Measurements from ENCODE around the gene EGFL7. TPM values are rescaled to one million over a fixed set of nuclear protein-coding genes. Genes with fewer than 3 reads are reported as not detected.

EGFL7 gene
- total RNA-seq, 5 donors from 2014 or later (not counting 1 experiment from before 2014, with no cell fraction given), result 0.43 to 1.9 (median 1.1) TPM

GRCh38 chr9:136713550-136713949 is 50.8 kb downstream of the EGFL7 start:
- no peaks in the 10 kb centered on the region for H3K36me3 Mint-ChIP-seq
- CTCF ChIA-PET, result interaction anchor here in 1 of 2 donors (0.5 kb wide), 1 partner anchor 13 kb away, joined by 3 read pairs; no protein-coding TSS in a partner anchor
- DNase-seq (no peak), ATAC-seq (replicated peaks in 1 of 4) (no peak)
- Histone ChIP-seq H3K27me3 (replicated peaks in 1 of 2; ENCODE audit: control insufficient read depth in 2 of 2, extremely low read depth in 1 of 2, insufficient read depth in 2 of 2, low read length in 1 of 2) (peaks cover 0 to 78% of the 10 kb centered on the region in 2 experiments), H3K27ac (ENCODE audit: low read length) (no peak overlapping the region), H3K9me3 (no peaks in the 10 kb centered on the region), H3K36me3 (ENCODE audit: control insufficient read depth in 2 of 2, extremely low read depth in 1 of 2, insufficient read depth in 1 of 2, low read length in 1 of 2) (no peaks in the 10 kb centered on the region), H3K4me1 (ENCODE audit: control insufficient read depth in 1 of 2, extremely low read depth in 1 of 2, insufficient read depth in 2 of 2, low read length in 2 of 2) (peaks cover 0 to 17% of the 10 kb centered on the region in 2 experiments), H3K4me3 (ENCODE audit: control insufficient read depth in 1 of 2, extremely low read depth in 1 of 2, low read length in 1 of 2) (no peak overlapping the region)
- H3K9me3 Mint-ChIP-seq, result no peaks in the 10 kb centered on the region
- H3K4me1 Mint-ChIP-seq, result peaks cover 4 to 11% (median 11%) of the 10 kb centered on the region in 3 donors
- peaks cover 13 to 50% of the 10 kb centered on the region in 2 donors for H3K27me3 Mint-ChIP-seq
- H3K27ac Mint-ChIP-seq, result no peak overlapping the region
- WGBS (ENCODE audit: insufficient coverage), result 49% methylated on average over 7 of the region's 8 CpGs
- H3K4me3 Mint-ChIP-seq, result peak overlapping the region in 2 of 3 donors; percentile 28 to 37
- POLR2A ChIA-PET, result no interaction called here

- ChIA-PET POLR2A (no interaction called here), CTCF (interaction anchor here in 1 of 2 donors (0.5 to 0.6 kb wide), 2 partner anchors 13 kb away, joined by 3 to 4 read pairs; no protein-coding TSS in a partner anchor)
- DNase-seq, result no peak
These were observed 51.6 kb downstream of the EGFL7 start for GRCh38 chr9:136714096-136714892.

GRCh38 chr9:136714893-136715274 is 52.2 kb downstream of the EGFL7 start:
- ATAC-seq (replicated peaks in 1 of 4) (no peak), DNase-seq (no peak)
- Mint-ChIP-seq H3K4me3 (no peak overlapping the region), H3K27ac (no peak overlapping the region), H3K9me3 (no peaks in the 10 kb centered on the region), H3K27me3 (peaks cover 13 to 45% of the 10 kb centered on the region in 2 donors), H3K4me1 (peaks cover 4 to 16% (median 11%) of the 10 kb centered on the region in 3 donors), H3K36me3 (no peaks in the 10 kb centered on the region)
- Histone ChIP-seq H3K27me3 (replicated peaks in 1 of 2; ENCODE audit: control insufficient read depth in 2 of 2, extremely low read depth in 1 of 2, insufficient read depth in 2 of 2, low read length in 1 of 2) (peaks cover 0 to 70% of the 10 kb centered on the region in 2 experiments), H3K4me3 (ENCODE audit: control insufficient read depth in 1 of 2, extremely low read depth in 1 of 2, low read length in 1 of 2) (no peak overlapping the region), H3K4me1 (ENCODE audit: control insufficient read depth in 1 of 2, extremely low read depth in 1 of 2, insufficient read depth in 2 of 2, low read length in 2 of 2) (peaks cover 0 to 28% of the 10 kb centered on the region in 2 experiments), H3K9me3 (no peaks in the 10 kb centered on the region), H3K36me3 (ENCODE audit: control insufficient read depth in 2 of 2, extremely low read depth in 1 of 2, insufficient read depth in 1 of 2, low read length in 1 of 2) (no peaks in the 10 kb centered on the region), H3K27ac (ENCODE audit: low read length) (no peak overlapping the region)
- 51% methylated on average over 6 of the region's 8 CpGs for WGBS (ENCODE audit: insufficient coverage)
- ChIA-PET POLR2A (no interaction called here), CTCF (no interaction called here)

More at GRCh38 chr9:136714096-136714892, 51.6 kb downstream of the EGFL7 start:
- no peaks in the 10 kb centered on the region for H3K36me3 Mint-ChIP-seq
- H3K36me3 ChIP-seq (ENCODE audit: control insufficient read depth in 2 of 2, extremely low read depth in 1 of 2, insufficient read depth in 1 of 2, low read length in 1 of 2), result no peaks in the 10 kb centered on the region
- no peak overlapping the region for H3K4me3 ChIP-seq (ENCODE audit: control insufficient read depth in 1 of 2, extremely low read depth in 1 of 2, low read length in 1 of 2)
- no peak overlapping the region for H3K27ac ChIP-seq (ENCODE audit: low read length)
- H3K27me3 Mint-ChIP-seq, result peaks cover 13 to 45% of the 10 kb centered on the region in 2 donors
- ATAC-seq (replicated peaks in 1 of 4), result no peak
- H3K27ac Mint-ChIP-seq, result no peak overlapping the region
- 69% methylated on average over 15 of the region's 17 CpGs for WGBS (ENCODE audit: insufficient coverage)
- H3K4me1 ChIP-seq (ENCODE audit: control insufficient read depth in 1 of 2, extremely low read depth in 1 of 2, insufficient read depth in 2 of 2, low read length in 2 of 2), result peaks cover 0 to 24% of the 10 kb centered on the region in 2 experiments
- H3K9me3 Mint-ChIP-seq, result no peaks in the 10 kb centered on the region
- peak overlapping the region in 1 of 3 donors; percentile 28 for H3K4me3 Mint-ChIP-seq
- peaks cover 4 to 15% (median 11%) of the 10 kb centered on the region in 3 donors for H3K4me1 Mint-ChIP-seq
- H3K9me3 ChIP-seq, result no peaks in the 10 kb centered on the region
- H3K27me3 ChIP-seq (replicated peaks in 1 of 2; ENCODE audit: control insufficient read depth in 2 of 2, extremely low read depth in 1 of 2, insufficient read depth in 2 of 2, low read length in 1 of 2), result peaks cover 0 to 76% of the 10 kb centered on the region in 2 experiments

- Mint-ChIP-seq H3K36me3 (peaks cover 4% of the 10 kb centered on the region), H3K4me3 (no peak overlapping the region), H3K27ac (no peak overlapping the region), H3K27me3 (peaks cover 5 to 26% of the 10 kb centered on the region in 2 donors), H3K9me3 (no peaks in the 10 kb centered on the region), H3K4me1 (peaks cover 0 to 14% (median 0%) of the 10 kb centered on the region in 3 donors)
- Histone ChIP-seq H3K36me3 (ENCODE audit: control insufficient read depth in 2 of 2, extremely low read depth in 1 of 2, insufficient read depth in 1 of 2, low read length in 1 of 2) (peaks cover under 1 to 9% of the 10 kb centered on the region in 2 donors), H3K4me1 (ENCODE audit: control insufficient read depth in 1 of 2, extremely low read depth in 1 of 2, insufficient read depth in 2 of 2, low read length in 2 of 2) (peaks cover 0 to 21% of the 10 kb centered on the region in 2 experiments), H3K27ac (ENCODE audit: low read length) (no peak overlapping the region), H3K4me3 (ENCODE audit: control insufficient read depth in 1 of 2, extremely low read depth in 1 of 2, low read length in 1 of 2) (no peak overlapping the region), H3K9me3 (no peaks in the 10 kb centered on the region), H3K27me3 (replicated peaks in 1 of 2; ENCODE audit: control insufficient read depth in 2 of 2, extremely low read depth in 1 of 2, insufficient read depth in 2 of 2, low read length in 1 of 2) (peaks cover 0 to 48% of the 10 kb centered on the region in 2 experiments)
- 83% methylated on average over 5 of the region's 16 CpGs for WGBS (ENCODE audit: insufficient coverage)
- no peak for ATAC-seq (replicated peaks in 1 of 4)
- CTCF ChIA-PET, result no interaction called here
- POLR2A ChIA-PET, result interaction anchor here in 1 of 2 donors (0.6 kb wide), 1 partner anchor 10 kb away, joined by 3 read pairs; no protein-coding TSS in a partner anchor
- no peak for DNase-seq
These were observed 54.7 kb downstream of the EGFL7 start for GRCh38 chr9:136717399-136717798.

- H3K9me3 ChIP-seq, result no peaks in the 10 kb centered on the region
- Mint-ChIP-seq H3K27ac (no peak overlapping the region), H3K36me3 (peaks cover 5% of the 10 kb centered on the region), H3K9me3 (no peaks in the 10 kb centered on the region), H3K27me3 (peaks cover 5 to 22% of the 10 kb centered on the region in 2 donors), H3K4me1 (peaks cover 1 to 12% (median 3%) of the 10 kb centered on the region in 3 donors), H3K4me3 (no peak overlapping the region)
- peaks cover 12 to 20% of the 10 kb centered on the region in 2 donors for H3K36me3 ChIP-seq (ENCODE audit: control insufficient read depth in 2 of 2, extremely low read depth in 1 of 2, insufficient read depth in 1 of 2, low read length in 1 of 2)
- 86% methylated on average over 12 of the region's 20 CpGs for WGBS (ENCODE audit: insufficient coverage)
- CTCF ChIA-PET, result interaction anchor here in 1 of 2 donors (0.6 kb wide), 1 partner anchor 41 kb away, joined by 3 read pairs; no protein-coding TSS in a partner anchor
- peak in 1 of 4 experiments; percentile 6 for ATAC-seq (replicated peaks in 1 of 4)
- POLR2A ChIA-PET, result no interaction called here
- no peak overlapping the region for H3K4me3 ChIP-seq (ENCODE audit: control insufficient read depth in 1 of 2, extremely low read depth in 1 of 2, low read length in 1 of 2)
- no peak for DNase-seq
- peaks cover 0 to 15% of the 10 kb centered on the region in 2 experiments for H3K4me1 ChIP-seq (ENCODE audit: control insufficient read depth in 1 of 2, extremely low read depth in 1 of 2, insufficient read depth in 2 of 2, low read length in 2 of 2)
- peaks cover 0 to 39% of the 10 kb centered on the region in 2 experiments for H3K27me3 ChIP-seq (replicated peaks in 1 of 2; ENCODE audit: control insufficient read depth in 2 of 2, extremely low read depth in 1 of 2, insufficient read depth in 2 of 2, low read length in 1 of 2)
- no peak overlapping the region for H3K27ac ChIP-seq (ENCODE audit: low read length)
These were observed 55.9 kb downstream of the EGFL7 start for GRCh38 chr9:136718345-136719194.

All from T-cell (primary cell).